ENCODE data around the gene PRKD1. TPM values are rescaled to one million over a fixed set of nuclear protein-coding genes. Genes with fewer than 3 reads are reported as not detected.

PRKD1 gene
- total RNA-seq, 3 donors from 2014 or later (not counting 1 experiment from before 2014, with no cell fraction given): not detected

DNA sequence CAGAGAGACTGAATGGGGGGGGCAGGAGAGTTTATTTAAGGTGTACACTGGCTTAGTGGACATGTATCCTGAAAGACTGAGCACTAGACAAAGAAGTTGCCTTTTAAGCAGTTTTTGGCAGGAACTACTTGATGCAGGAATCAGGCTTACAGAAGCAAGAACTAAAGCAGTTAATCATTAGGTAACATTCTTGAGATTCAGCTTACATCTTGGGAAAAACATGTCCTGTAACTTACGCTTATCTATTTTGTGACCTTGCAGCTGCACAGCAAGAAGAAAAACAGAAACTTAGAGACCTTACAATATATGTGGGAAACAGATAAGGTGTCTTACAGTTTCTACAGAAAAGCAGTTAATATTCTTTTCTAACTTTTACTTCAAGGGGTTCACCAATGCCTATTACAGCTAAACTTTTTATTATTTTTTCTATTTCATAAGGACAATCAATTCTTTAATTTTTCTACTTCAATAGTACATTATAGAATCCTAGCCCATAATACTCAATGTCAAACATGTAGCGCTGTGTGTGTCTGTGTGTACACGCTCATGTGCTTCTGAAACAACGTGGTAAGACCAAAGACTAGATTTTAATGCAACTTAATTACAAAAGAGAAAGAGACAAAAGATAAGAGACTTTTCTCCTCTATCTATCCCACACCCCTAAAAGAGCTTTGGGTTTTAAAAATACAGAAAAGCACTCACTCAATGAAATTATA is 276.9 kb downstream of the PRKD1 start:
- TF ChIP-seq, protein P1, sequence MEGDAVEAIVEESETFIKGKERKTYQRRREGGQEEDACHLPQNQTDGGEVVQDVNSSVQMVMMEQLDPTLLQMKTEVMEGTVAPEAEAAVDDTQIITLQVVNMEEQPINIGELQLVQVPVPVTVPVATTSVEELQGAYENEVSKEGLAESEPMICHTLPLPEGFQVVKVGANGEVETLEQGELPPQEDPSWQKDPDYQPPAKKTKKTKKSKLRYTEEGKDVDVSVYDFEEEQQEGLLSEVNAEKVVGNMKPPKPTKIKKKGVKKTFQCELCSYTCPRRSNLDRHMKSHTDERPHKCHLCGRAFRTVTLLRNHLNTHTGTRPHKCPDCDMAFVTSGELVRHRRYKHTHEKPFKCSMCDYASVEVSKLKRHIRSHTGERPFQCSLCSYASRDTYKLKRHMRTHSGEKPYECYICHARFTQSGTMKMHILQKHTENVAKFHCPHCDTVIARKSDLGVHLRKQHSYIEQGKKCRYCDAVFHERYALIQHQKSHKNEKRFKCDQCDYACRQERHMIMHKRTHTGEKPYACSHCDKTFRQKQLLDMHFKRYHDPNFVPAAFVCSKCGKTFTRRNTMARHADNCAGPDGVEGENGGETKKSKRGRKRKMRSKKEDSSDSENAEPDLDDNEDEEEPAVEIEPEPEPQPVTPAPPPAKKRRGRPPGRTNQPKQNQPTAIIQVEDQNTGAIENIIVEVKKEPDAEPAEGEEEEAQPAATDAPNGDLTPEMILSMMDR (IDR thresholded peaks at IDR 0.05): no peak
- Histone ChIP-seq H3K27ac (ENCODE audit: low read length) (no peak overlapping the region), H3K4me3 (ENCODE audit: low read length) (no peak overlapping the region), H3K4me1 (ENCODE audit: control insufficient read depth, insufficient read depth, low read length) (no peaks in the 10 kb centered on the region), H3K36me3 (ENCODE audit: control insufficient read depth, insufficient read depth, low read length) (no peaks in the 10 kb centered on the region), H3K27me3 (ENCODE audit: control insufficient read depth, insufficient read depth, low read length) (no peaks in the 10 kb centered on the region), H3K9me3 (ENCODE audit: control insufficient read depth, insufficient read depth, low read length) (peaks cover 15% of the 10 kb centered on the region)
- Mint-ChIP-seq H3K9me3 (peaks cover 5 to 11% of the 10 kb centered on the region in 2 donors), H3K27me3 (ENCODE audit: low read depth in 2 of 2) (no peaks in the 10 kb centered on the region), H3K36me3 (peaks cover 15% of the 10 kb centered on the region), H3K4me1 (no peaks in the 10 kb centered on the region), H3K27ac (no peak overlapping the region), H3K4me3 (no peak overlapping the region)
- intact Hi-C loops (cut with micrococcal nuclease): no loop called here
- DNase-seq (no peak), ATAC-seq (no peak)
- 87% methylated on average over 4 of the region's 4 CpGs for WGBS (ENCODE audit: insufficient coverage)

DNA sequence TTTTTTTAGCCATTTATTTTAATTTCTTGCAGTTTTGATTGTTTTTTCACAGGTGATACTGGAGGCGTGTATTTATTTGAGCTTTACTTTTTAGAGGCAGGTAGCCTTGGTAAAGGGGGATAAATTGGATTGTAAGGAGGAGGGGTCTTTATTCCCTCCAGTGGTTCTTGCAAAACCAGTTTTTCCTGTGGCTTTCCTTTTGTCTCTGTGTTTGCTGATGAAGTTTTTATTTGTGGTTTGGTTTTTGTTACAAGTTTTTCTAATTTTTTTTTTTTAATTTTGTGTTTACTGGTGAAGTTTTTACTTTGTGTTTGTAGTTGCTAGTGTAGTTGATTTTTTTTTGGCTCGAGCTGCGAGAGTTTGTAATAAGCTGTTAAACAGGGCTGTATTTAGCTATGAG is 278.5 kb downstream of the PRKD1 start:
- no peaks in the 10 kb centered on the region for H3K4me1 ChIP-seq (ENCODE audit: control insufficient read depth, insufficient read depth, low read length)
- H3K4me3 Mint-ChIP-seq: no peak overlapping the region
- no peaks in the 10 kb centered on the region for H3K27me3 Mint-ChIP-seq (ENCODE audit: low read depth in 2 of 2)
- H3K27me3 ChIP-seq (ENCODE audit: control insufficient read depth, insufficient read depth, low read length): no peaks in the 10 kb centered on the region
- H3K4me3 ChIP-seq (ENCODE audit: low read length): no peak overlapping the region
- WGBS (ENCODE audit: insufficient coverage): 95% methylated on average over 3 of the region's 3 CpGs
- H3K36me3 ChIP-seq (ENCODE audit: control insufficient read depth, insufficient read depth, low read length): no peaks in the 10 kb centered on the region
- intact Hi-C loops (cut with micrococcal nuclease): no loop called here
- H3K36me3 Mint-ChIP-seq: peaks cover 15% of the 10 kb centered on the region
- H3K9me3 ChIP-seq (ENCODE audit: control insufficient read depth, insufficient read depth, low read length): peaks cover 15% of the 10 kb centered on the region
- H3K9me3 Mint-ChIP-seq: peaks cover 8 to 13% of the 10 kb centered on the region in 2 donors
- H3K27ac Mint-ChIP-seq: no peak overlapping the region
- no peaks in the 10 kb centered on the region for H3K4me1 Mint-ChIP-seq
- no peak overlapping the region for H3K27ac ChIP-seq (ENCODE audit: low read length)
- no peak for DNase-seq
- ATAC-seq: no peak
- TF ChIP-seq, protein P1 (IDR thresholded peaks at IDR 0.05): no peak

DNA sequence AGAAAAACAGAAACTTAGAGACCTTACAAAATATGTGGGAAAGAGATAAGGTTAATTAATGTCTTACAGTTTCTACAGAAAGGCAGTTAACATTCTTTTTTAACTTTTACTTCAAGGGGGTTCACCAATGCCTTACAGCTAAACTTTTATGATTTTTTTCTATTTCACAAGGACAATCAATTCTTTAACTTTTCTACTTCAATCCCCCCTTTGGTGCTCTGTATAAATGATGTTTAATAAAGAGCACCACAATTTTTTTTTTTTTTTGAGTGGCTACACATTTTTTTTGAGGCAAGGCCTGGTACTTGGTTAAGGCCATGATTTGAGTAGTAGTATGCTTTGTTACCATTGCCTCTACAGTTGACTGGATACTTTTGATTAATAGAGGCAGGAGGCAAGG is 279.6 kb downstream of the PRKD1 start:
- Mint-ChIP-seq H3K27me3 (ENCODE audit: low read depth in 2 of 2) (no peaks in the 10 kb centered on the region), H3K4me1 (no peaks in the 10 kb centered on the region), H3K27ac (no peak overlapping the region), H3K4me3 (no peak overlapping the region), H3K36me3 (peaks cover 15% of the 10 kb centered on the region), H3K9me3 (peaks cover 11 to 12% of the 10 kb centered on the region in 2 donors)
- Histone ChIP-seq H3K4me3 (ENCODE audit: low read length) (no peak overlapping the region), H3K27me3 (ENCODE audit: control insufficient read depth, insufficient read depth, low read length) (no peaks in the 10 kb centered on the region), H3K4me1 (ENCODE audit: control insufficient read depth, insufficient read depth, low read length) (no peaks in the 10 kb centered on the region), H3K9me3 (ENCODE audit: control insufficient read depth, insufficient read depth, low read length) (peaks cover 15% of the 10 kb centered on the region), H3K36me3 (ENCODE audit: control insufficient read depth, insufficient read depth, low read length) (no peaks in the 10 kb centered on the region), H3K27ac (ENCODE audit: low read length) (no peak overlapping the region)
- DNase-seq: no peak
- ATAC-seq: no peak
- intact Hi-C loops (cut with micrococcal nuclease): no loop called here
- TF ChIP-seq, protein P1 (IDR thresholded peaks at IDR 0.05): no peak

DNA sequence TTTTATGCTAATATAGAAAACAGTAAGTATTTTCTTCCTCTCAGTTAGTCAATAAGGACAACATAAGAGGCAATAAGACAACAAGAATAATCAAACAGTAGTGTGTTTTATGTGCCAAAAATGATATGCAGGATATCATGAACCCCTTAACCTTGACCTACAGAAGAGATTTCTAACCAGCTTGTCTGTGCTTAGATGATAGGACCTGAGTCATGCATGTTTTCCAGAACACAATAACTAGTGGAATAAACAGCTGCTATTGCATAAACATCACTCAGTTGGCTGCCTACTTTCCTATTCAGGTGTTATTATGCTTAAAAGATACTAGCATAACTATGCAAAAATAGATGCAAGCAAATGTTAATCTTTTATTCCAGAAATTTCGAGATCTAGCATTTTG is 282.5 kb downstream of the PRKD1 start:
- DNase-seq (no peak), ATAC-seq (no peak)
- no peaks in the 10 kb centered on the region for H3K36me3 ChIP-seq (ENCODE audit: control insufficient read depth, insufficient read depth, low read length)
- no peak overlapping the region for H3K27ac Mint-ChIP-seq
- intact Hi-C loops (cut with micrococcal nuclease): no loop called here
- H3K27ac ChIP-seq (ENCODE audit: low read length): no peak overlapping the region
- H3K4me1 Mint-ChIP-seq: no peaks in the 10 kb centered on the region
- no peak overlapping the region for H3K4me3 Mint-ChIP-seq
- peaks cover 11 to 12% of the 10 kb centered on the region in 2 donors for H3K9me3 Mint-ChIP-seq
- TF ChIP-seq, protein P1 (IDR thresholded peaks at IDR 0.05): no peak
- no peaks in the 10 kb centered on the region for H3K27me3 Mint-ChIP-seq (ENCODE audit: low read depth in 2 of 2)
- no peak overlapping the region for H3K4me3 ChIP-seq (ENCODE audit: low read length)
- WGBS (ENCODE audit: insufficient coverage): 59% methylated on average over 1 of the region's 1 CpG
- peaks cover 14% of the 10 kb centered on the region for H3K36me3 Mint-ChIP-seq
- H3K9me3 ChIP-seq (ENCODE audit: control insufficient read depth, insufficient read depth, low read length): peaks cover 12% of the 10 kb centered on the region
- no peaks in the 10 kb centered on the region for H3K27me3 ChIP-seq (ENCODE audit: control insufficient read depth, insufficient read depth, low read length)
- H3K4me1 ChIP-seq (ENCODE audit: control insufficient read depth, insufficient read depth, low read length): no peaks in the 10 kb centered on the region
